GM11168 (cell line): ENCODE results near the gene VSIR.

Experiments used
- in situ Hi-C: fragments of 300-500 bp; cut with MboI; formaldehyde crosslinking; loops from one replicate; pipeline ENCODE4 v1.12.0; 2022; ENCODE audit warnings: low sequenced_read_pairs; ENCODE audit not compliant: unreplicated experiment

Gene VSIR

GRCh38 chr10:71783917-71784678 lies 10.8 kb upstream of the VSIR start:
- in situ Hi-C loops = no loop called here

- in situ Hi-C loops = no loop called here
Measured at GRCh38 chr10:71782917-71783490, 9.7 kb upstream of the VSIR start.

DNA sequence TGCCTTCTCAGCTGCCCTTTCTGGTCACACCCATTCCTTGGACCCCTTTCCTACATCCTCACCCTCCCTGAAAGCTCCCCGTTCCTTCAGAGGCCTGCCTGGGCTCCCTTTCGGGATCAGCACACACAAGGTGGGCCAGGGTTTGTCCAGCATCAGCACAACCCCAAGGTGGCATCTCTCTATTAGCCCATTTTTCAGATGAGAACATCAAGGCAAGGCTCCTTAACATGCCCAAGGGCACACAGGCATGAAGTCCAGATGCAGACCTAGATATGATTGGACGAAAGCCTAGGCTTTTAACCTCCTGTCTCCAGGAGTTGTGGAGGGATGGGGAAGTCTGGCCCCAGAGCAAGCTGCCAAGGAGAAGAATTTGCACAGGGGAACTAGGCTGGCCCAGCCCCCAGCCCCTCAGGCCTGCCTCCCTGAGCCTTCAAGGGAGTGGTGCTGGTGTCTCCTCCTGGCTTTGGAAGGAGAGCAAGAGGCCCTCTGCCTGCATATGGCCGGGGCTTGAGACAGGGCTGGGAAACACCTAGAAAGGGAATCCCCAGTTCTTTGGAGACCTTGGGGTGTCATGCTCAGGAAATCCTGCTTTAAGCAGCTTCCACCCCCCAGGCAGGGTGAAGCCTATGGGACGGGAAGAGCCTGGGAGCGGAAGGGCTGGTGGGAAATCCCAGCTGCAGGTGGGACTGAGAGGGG lies 9.0 kb upstream of the VSIR start:
- in situ Hi-C loops = no loop called here

- in situ Hi-C loops = no loop called here
Measured at GRCh38 chr10:71780719-71781118, 7.4 kb upstream of the VSIR start.

DNA sequence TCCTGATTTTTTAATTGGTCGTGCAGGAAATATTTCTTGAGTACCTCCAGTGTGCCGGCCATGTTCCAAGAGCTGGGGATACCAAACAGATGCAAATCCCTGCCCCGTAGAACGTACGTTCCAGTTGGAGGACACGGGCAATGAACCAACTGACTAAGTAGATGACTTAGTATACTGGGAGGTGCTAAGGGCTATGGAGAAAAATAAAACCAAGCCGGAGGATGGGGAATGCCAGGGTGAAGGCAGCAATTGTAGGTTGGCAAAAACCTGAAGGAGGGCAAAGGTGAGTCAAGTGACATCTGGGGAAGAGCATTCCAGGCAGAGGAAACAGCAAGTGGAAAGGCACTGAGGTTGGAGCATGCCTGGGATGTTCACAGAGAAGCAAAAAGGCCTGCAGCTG lies 6.8 kb upstream of the VSIR start:
- in situ Hi-C loops = no loop called here

DNA sequence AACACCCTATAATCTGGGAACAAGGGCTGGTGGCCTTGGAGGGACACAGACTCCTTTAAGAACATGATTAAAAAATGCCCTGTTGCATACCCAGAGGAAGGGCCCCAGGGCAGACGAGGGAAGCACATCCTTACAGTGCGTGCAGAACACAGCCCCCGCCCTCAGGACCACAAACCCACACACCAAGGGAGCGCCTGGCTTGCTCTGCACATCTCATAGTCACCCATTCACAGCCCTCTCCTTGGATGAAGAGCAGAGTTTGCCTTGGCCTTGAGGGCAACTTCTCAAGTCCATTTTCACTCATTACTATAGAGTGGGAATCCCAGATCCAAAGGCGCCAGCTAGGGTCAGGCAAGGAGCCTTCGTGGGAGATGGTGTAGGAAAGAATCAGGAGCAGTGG lies 6.3 kb upstream of the VSIR start:
- in situ Hi-C loops = loop anchor here (5.0 kb wide), 1 partner anchor 67 kb away; no protein-coding TSS in a partner anchor

DNA sequence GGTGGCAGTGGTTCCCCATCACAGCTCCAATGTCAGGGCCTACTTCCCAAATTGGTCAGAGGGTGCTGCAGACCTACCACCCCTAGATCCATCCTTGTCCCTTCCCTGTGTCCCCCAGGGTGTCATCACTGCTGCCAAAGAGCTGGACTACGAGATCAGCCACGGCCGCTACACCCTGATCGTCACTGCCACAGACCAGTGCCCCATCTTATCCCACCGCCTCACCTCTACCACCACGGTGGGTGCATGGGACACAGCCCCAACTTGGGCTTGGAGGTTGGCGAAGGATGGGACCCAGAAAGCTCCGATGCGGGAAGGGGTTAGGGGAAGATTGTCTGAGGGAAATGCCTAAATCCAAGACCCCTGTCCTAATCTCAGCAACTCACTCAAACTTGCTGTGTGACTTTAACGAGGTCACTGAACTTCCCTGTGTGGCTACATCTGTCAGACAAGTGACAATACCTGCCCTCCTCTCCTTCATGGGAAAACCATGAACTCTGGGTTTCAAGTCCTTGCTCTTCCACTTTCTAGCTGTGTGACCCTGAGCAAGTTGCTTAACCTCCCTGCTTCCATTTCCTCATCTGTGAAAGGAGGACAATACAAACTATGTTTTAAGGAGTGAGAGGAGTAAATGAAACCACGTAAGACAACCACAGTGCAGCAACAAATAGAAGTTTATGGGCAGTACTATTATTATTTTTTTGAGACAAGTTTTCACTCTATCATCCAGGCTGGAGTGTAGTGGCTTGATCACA lies 4.9 kb upstream of the VSIR start:
- in situ Hi-C loops = loop anchor here (5.0 kb wide), 1 partner anchor 66 kb away; no protein-coding TSS in a partner anchor

- in situ Hi-C loops = loop anchor here (5.0 kb wide), 1 partner anchor 65 kb away; no protein-coding TSS in a partner anchor
Measured at GRCh38 chr10:71777213-71777985, 4.1 kb upstream of the VSIR start.

DNA sequence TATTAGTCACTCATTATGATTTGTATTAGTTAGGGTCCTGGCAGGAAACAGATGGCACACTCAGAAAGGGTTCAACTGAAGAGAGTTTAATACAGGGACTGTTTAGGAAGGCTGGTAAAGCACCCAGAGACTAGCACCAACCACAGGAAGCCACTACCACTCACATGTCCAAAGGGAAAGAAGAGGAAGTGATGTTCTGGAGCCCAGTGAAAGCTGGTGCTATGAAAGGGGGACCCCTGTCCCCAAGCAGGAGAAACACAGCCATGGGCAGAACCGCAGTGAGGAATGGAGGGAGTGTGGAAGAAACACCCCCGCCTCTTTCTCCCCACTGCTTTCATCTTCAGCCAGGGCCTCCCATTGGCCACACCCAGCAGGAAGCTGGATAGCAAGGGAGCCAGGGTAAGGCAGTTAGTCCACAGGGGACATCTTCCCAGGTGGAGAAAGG lies 3.2 kb upstream of the VSIR start:
- in situ Hi-C loops = loop anchor here (5.0 kb wide), 1 partner anchor 64 kb away; no protein-coding TSS in a partner anchor

GRCh38 chr10:71774916-71775702 lies 1.8 kb upstream of the VSIR start:
- in situ Hi-C loops = loop anchor here (5.0 kb wide), 1 partner anchor 63 kb away; no protein-coding TSS in a partner anchor

DNA sequence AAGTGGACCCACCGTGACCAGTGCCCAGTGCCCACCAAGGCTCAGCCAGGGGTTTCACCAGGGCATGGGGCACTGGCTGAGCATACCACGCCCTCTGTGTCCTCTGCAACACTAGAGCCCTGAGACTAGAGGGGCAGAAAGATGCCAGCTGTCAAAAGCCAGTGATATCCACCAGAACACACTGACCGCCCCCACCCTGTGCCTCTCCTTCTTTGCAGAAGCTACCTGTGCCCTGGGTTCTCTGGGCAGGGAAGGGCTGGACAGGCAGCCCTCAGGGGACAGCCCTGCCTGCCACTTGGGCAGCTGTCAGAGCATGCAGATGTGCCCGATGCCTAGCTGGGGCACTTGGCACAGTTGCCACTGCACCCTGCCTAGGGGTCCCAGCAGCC lies 494 bp downstream of the VSIR start:
- in situ Hi-C loops = no loop called here

DNA sequence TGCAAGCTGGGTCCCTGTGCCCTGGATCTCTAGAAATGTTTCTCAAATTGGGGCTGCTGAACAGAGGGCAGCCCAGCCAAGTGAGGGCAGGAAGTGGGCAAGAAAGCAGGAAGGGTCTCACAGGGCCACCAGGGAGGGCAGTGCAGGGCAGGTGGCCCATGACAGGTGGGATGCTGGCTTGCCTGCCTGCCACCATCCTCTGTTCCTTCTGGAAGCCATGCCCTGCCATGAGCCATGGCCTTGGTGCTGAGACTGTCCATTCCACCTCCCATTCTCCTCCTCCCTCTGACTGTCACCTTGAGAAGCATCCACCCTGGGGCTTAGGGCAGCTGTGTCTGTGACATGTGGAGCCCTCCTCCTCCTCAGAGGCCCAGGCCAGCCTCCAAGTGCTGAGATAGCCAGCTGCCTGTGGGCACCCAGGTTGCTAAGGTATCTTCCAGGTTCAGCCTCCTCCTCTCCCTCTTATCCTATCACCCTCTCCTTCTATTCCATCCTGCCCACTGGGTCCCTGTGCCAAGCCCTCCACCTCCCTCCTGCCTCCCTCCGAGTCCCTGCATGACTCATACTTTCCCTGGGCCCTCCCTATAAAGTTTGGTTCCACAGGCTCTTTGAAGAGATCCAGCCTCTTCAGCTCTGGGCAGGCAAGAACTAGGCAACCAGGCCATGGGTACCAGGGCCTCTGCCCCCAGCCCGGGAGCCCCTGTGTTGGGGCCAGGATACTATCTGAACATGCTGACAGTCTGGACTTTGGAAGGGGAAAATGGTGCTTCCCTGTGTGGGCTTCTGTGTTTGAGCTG lies 1.3 kb downstream of the VSIR start:
- in situ Hi-C loops = no loop called here

- in situ Hi-C loops = no loop called here
Measured at GRCh38 chr10:71771204-71771603, 2.1 kb downstream of the VSIR start.

DNA sequence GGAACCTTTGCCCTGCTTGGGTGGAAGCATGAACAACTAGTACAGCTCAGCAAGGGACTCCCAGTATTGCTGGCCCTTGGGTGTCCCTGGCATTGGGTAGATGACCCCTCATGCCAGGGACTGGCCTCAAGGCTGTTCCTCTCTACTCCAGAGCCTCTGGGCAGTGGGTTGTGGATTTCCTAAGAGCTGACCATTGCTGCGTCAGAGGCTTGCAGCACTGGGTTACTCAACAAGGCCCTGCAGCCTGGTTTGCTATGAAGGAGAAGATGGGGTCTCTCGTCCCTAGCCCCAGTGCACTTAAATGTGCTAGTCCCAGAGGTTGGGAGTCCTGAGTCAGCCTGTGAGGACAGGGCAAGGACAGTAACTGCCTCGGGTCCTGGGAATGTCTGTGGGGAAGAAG lies 2.5 kb downstream of the VSIR start:
- in situ Hi-C loops = no loop called here

DNA sequence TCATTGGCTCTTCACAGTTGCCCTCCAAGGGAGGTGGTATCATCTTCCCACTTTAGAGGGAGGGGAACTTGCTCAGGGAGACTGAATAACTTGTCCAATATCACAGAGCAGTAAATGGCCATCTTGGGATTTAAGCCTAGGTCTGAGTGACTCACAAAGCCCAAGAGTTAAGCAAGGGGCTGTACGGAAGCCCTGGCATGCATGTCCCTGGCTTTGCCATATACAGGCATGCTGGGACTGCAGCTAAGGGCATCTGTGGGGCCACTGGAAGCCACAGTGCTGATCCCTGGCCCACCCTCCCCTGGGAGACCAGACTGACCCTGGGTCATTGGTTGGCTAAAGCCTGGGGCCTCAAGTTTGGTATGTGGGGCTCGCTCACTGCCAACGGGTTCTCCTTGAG lies 3.1 kb downstream of the VSIR start:
- in situ Hi-C loops = no loop called here

- in situ Hi-C loops = no loop called here
Measured at GRCh38 chr10:71769279-71769823, 4.0 kb downstream of the VSIR start.

DNA sequence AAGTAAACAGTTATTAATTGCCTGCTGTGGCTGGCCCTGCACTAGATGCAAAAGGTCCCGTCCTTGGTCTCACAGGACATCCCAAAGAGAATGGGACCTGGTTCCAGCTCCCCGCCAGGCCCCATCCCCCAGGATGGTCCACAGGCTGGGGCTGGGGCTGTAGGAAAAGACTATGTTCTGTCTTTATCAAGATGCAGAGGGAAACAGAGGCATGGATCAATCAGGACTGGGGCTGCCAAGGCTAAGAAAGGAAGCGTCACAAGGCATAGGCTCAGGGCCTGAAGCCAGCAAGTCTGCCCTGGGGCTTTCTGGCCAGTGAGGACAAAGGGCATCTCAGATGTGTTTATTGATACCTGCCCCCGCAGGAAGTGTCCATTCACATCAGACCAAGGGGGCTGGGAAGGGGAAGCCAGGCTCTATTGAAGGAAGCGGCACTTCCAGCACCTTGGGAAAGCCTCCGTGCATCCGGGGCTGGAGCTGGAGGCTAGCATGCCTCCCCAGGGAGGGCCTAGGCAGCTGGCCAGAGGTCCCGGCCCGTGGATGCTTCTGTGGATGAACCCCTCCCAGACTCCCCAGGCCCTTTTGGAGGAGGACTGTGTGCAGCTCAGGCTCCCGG lies 5.8 kb downstream of the VSIR start:
- in situ Hi-C loops = no loop called here
